Ovary (tissue), 3 donors: Measurements from ENCODE around the gene BAG3.

Experiments
- CTCF ChIP-seq, 3 donors: fragments of 450-650 bp in 2 of 3; fragments of 200-600 bp in 1 of 3; IDR thresholded peaks; one replicate each; pipeline versions ENCODE4 v1.5.1 to v1.8.0; 2016 to 2022; ENCODE audit warnings: antibody characterized with exemption in 3 of 3, mild to moderate bottlenecking in 1 of 3
- EP300 ChIP-seq: sonication (generic); formaldehyde crosslinking; IDR thresholded peaks from one replicate; pipeline ENCODE4 v1.6.1; 2017; ENCODE audit warnings: antibody characterized with exemption
- POLR2A ChIP-seq: fragments of 450-650 bp; IDR thresholded peaks from one replicate; pipeline ENCODE4 v1.6.1; 2017; ENCODE audit warnings: antibody characterized with exemption, mild to moderate bottlenecking, moderate library complexity
- donor health status: DM: no; HTN: no; CAD: no.

GRCh38 chr10:119616882-119617570, 34.2 kb upstream of the BAG3 start:
- no peak for TF ChIP-seq CTCF (IDR thresholded peaks at IDR 0.05)
- no peak for TF ChIP-seq POLR2A
- TF ChIP-seq EP300, result no peak
